Body of pancreas (tissue), 4 donors: Measurements from ENCODE around the gene CCDC27. TPM values are rescaled to one million over a fixed set of nuclear protein-coding genes. Genes with fewer than 3 reads are reported as not detected.

ENCODE experiments used
- ATAC-seq: fragments of 150-250 bp; one replicate; pipeline ENCODE4 v1.9.1; 2016
- DNase-seq, 4 donors: peaks; one replicate each; pipeline ENCODE4 v3.0.0-alpha.2; 2019
- H3K27ac ChIP-seq, 4 donors: fragments of 200-600 bp; sonication (generic); 1 replicate in 3 of 4; 2 replicates in 1 of 4; pipeline versions ENCODE4 v1.5.1 to v1.6.1; 2016 to 2019; ENCODE audit warnings: mild to moderate bottlenecking in 1 of 4, mixed read lengths in 1 of 4, moderate library complexity in 1 of 4
- H3K27me3 ChIP-seq, 2 donors: fragments of 200-600 bp; sonication (generic); one replicate each; pipeline ENCODE4 v1.6.0; 2016; ENCODE audit warnings: mild to moderate bottlenecking in 1 of 2
- H3K36me3 ChIP-seq, 2 donors: fragments of 200-600 bp; sonication (generic); replicated peaks in 1 of 2; 2 replicates each; pipeline ENCODE4 v1.5.1; 2016; ENCODE audit warnings: low read depth in 2 of 2; ENCODE audit not compliant: insufficient read depth in 1 of 2
- H3K4me1 ChIP-seq: fragments of 200-600 bp; sonication (generic); one replicate; pipeline ENCODE4 v1.6.0; 2016
- H3K4me3 ChIP-seq, 2 donors: fragments of 200-600 bp; sonication (generic); 1 replicate in 1 of 2; 2 replicates in 1 of 2; pipeline ENCODE4 v1.5.1; 2016 to 2019
- H3K9me3 ChIP-seq, 3 donors: fragments of 200-600 bp; sonication (generic); 1 replicate in 2 of 3; 2 replicates in 1 of 3; pipeline ENCODE4 v1.5.1; 2016
- CTCF ChIP-seq, 7 experiments: fragments of 450-650 bp in 4 of 7; fragments of 200-600 bp in 3 of 7; sonication (generic) in 3 of 7; IDR thresholded peaks; one replicate each; pipeline ENCODE4 v1.5.1; 2016 to 2019; ENCODE audit warnings: antibody characterized with exemption in 7 of 7
- POLR2A ChIP-seq, 3 donors: fragments of 450-650 bp; IDR thresholded peaks; one replicate each; pipeline ENCODE4 v1.6.1; 2016; ENCODE audit warnings: antibody characterized with exemption in 3 of 3, mild to moderate bottlenecking in 2 of 3
- WGBS, 2 donors: methylation state at CpG; one replicate each; pipeline ENCODE4 v1.1.5; 2017; 5-methylcytosine and 5-hydroxymethylcytosine counted together
- intact Hi-C: fragments of 100-400 bp; cut with DNase I; formaldehyde crosslinking; loops from one replicate; pipeline ENCODE4 v1.15.1; 2023
- total RNA-seq, 2 donors: library from RNA; depleted of rRNA; stranded (reverse); fragments of >200 nt; gene quantifications; one replicate each; pipeline ENCODE4 v1.1.0, GENCODE V29; 2016

The CCDC27 gene
- total RNA-seq, 2 donors from 2014 or later, result not detected

GRCh38 chr1:3727042-3727824, 25.0 kb upstream of the CCDC27 start:
- ATAC-seq, result no peak
- Histone ChIP-seq H3K27ac (no peak overlapping the region), H3K36me3 (no peaks in the 10 kb centered on the region), H3K4me3 (no peak overlapping the region), H3K27me3 (no peaks in the 10 kb centered on the region), H3K9me3 (no peaks in the 10 kb centered on the region), H3K4me1 (no peaks in the 10 kb centered on the region)
- TF ChIP-seq POLR2A (IDR thresholded peaks at IDR 0.05) (no peak), CTCF (IDR thresholded peaks at IDR 0.05) (peak in 1 of 7 experiments; percentile 8)
- 34 to 69% methylated on average over 11 to 36 of the region's 37 CpGs for WGBS, 2 donors
- intact Hi-C loops, result no loop called here
- peak in 2 of 4 donors; percentile 20 to 26 for DNase-seq

DNA sequence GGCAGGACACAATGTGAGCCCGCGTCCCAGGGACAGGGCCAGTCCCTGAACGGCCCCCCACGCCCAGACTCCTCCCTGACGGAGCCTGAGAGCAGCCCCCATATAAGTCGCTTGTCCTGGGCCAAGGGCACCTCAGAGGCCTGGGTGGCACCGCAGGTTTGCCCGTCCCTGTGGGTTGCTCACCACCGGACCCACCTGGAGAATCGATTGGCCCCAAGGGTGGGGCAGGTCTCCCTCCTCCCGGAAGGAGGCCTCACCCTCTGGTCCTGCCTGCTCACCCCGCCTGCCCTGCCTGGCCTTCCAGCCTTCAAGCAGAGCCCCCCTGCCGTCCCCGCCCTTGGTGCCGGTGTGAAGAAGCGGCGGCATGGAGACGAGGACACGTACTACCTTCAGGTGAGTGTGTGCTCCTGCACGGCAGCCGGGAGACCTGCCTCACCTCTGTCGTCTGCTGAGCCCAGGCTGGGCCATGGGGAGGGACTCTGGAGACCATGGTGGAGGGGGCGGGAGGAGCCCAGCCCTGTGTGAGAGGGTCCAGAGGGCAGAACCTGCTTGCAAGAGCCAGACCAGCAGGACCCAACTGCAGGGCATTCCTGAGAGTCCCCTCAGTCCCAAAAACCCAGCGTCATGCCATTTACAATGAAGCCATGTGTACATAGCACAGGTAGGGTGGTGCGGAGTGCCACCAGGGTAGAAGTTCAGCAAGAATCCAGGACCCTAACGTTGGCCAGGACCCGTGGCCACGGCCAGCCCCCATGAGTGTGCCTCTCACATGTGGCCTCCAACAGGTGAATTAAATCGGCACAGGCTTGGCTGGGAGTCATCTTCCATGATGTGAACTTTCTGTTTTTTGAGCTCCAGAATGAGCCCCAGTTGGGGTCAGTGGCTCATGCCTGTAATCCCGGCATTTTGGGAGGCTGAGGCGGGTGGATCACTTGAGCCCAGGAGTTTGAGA, 24.1 kb upstream of the CCDC27 start:
- intact Hi-C loops, result no loop called here
- no peak overlapping the region for H3K4me3 ChIP-seq
- H3K27ac ChIP-seq, result no peak overlapping the region
- no peaks in the 10 kb centered on the region for H3K27me3 ChIP-seq
- DNase-seq (no peak), ATAC-seq (no peak)
- 66 to 78% methylated on average over 5 to 21 of the region's 31 CpGs for WGBS, 2 donors
- no peaks in the 10 kb centered on the region for H3K36me3 ChIP-seq
- no peaks in the 10 kb centered on the region for H3K4me1 ChIP-seq
- H3K9me3 ChIP-seq, result no peaks in the 10 kb centered on the region
- TF ChIP-seq CTCF (IDR thresholded peaks at IDR 0.05) (no peak), POLR2A (IDR thresholded peaks at IDR 0.05) (no peak)

- ATAC-seq, result no peak
- no peak overlapping the region for H3K4me3 ChIP-seq
- H3K9me3 ChIP-seq, result no peaks in the 10 kb centered on the region
- H3K36me3 ChIP-seq, result no peaks in the 10 kb centered on the region
- H3K27me3 ChIP-seq, result no peaks in the 10 kb centered on the region
- TF ChIP-seq CTCF (IDR thresholded peaks at IDR 0.05), result no peak
- TF ChIP-seq POLR2A (IDR thresholded peaks at IDR 0.05), result no peak
- H3K27ac ChIP-seq, result no peak overlapping the region
- DNase-seq, result no peak
- intact Hi-C loops, result no loop called here
- WGBS, 2 donors, result 68 to 90% methylated on average over 10 to 29 of the region's 32 CpGs
- no peaks in the 10 kb centered on the region for H3K4me1 ChIP-seq
Measured at GRCh38 chr1:3729594-3730542, 22.4 kb upstream of the CCDC27 start.

GRCh38 chr1:3730543-3731247, 21.6 kb upstream of the CCDC27 start:
- no peaks in the 10 kb centered on the region for H3K4me1 ChIP-seq

More at GRCh38 chr1:3730543-3731247, 21.6 kb upstream of the CCDC27 start:
- DNase-seq, result no peak
- H3K9me3 ChIP-seq, result no peaks in the 10 kb centered on the region
- intact Hi-C loops, result no loop called here
- no peak overlapping the region for H3K4me3 ChIP-seq
- no peak for ATAC-seq
- H3K27me3 ChIP-seq, result no peaks in the 10 kb centered on the region
- no peaks in the 10 kb centered on the region for H3K36me3 ChIP-seq
- 58 to 71% methylated on average over 6 to 22 of the region's 25 CpGs for WGBS, 2 donors
- no peak overlapping the region for H3K27ac ChIP-seq
- no peak for TF ChIP-seq CTCF (IDR thresholded peaks at IDR 0.05)
